Measurements from ENCODE around the gene UST. TPM values are rescaled to one million over a fixed set of nuclear protein-coding genes. Genes with fewer than 3 reads are reported as not detected.

The UST gene
- total RNA-seq, 4 donors from 2014 or later = 2.3 to 8.4 (median 2.8) TPM

- no peaks in the 10 kb centered on the region for H3K27me3 ChIP-seq
- H3K9me3 ChIP-seq = no peaks in the 10 kb centered on the region
- H3K4me1 ChIP-seq = no peaks in the 10 kb centered on the region
- no peak overlapping the region for H3K27ac ChIP-seq
- DNase-seq (no peak), ATAC-seq (no peak)
- no peak for TF ChIP-seq CTCF (IDR thresholded peaks at IDR 0.05 in 4 of 5, conservative IDR thresholded peaks at IDR 0.05 in 1 of 5)
- TF ChIP-seq POLR2A (IDR thresholded peaks at IDR 0.05) = no peak
- intact Hi-C loops (cut with DNase I; ENCODE audit: low total_unique reads) (no loop called here), in situ Hi-C loops (cut with MboI; ENCODE audit: low sequenced_read_pairs in 4 of 4) (no loop called here)
- H3K36me3 ChIP-seq = no peaks in the 10 kb centered on the region
- H3K4me3 ChIP-seq = no peak overlapping the region
These were observed 362.7 kb downstream of the UST start for GRCh38 chr6:149109397-149110070.

- TF ChIP-seq CTCF (IDR thresholded peaks at IDR 0.05 in 4 of 5, conservative IDR thresholded peaks at IDR 0.05 in 1 of 5) (no peak), POLR2A (IDR thresholded peaks at IDR 0.05) (no peak)
- in situ Hi-C loops (cut with MboI; ENCODE audit: low sequenced_read_pairs in 4 of 4) (no loop called here), intact Hi-C loops (cut with DNase I; ENCODE audit: low total_unique reads) (no loop called here)
- DNase-seq (no peak), ATAC-seq (no peak)
- no peak overlapping the region for H3K27ac ChIP-seq
- H3K27me3 ChIP-seq = no peaks in the 10 kb centered on the region
- H3K9me3 ChIP-seq = no peaks in the 10 kb centered on the region
- H3K4me1 ChIP-seq = no peaks in the 10 kb centered on the region
- H3K36me3 ChIP-seq = no peaks in the 10 kb centered on the region
- no peak overlapping the region for H3K4me3 ChIP-seq
These were observed 364.8 kb downstream of the UST start for GRCh38 chr6:149111556-149112115.

- Histone ChIP-seq H3K9me3 (no peaks in the 10 kb centered on the region), H3K4me3 (no peak overlapping the region), H3K36me3 (no peaks in the 10 kb centered on the region), H3K4me1 (no peaks in the 10 kb centered on the region), H3K27ac (no peak overlapping the region), H3K27me3 (no peaks in the 10 kb centered on the region)
- intact Hi-C loops (cut with DNase I; ENCODE audit: low total_unique reads) = no loop called here
- DNase-seq = no peak
- no peak for ATAC-seq
- in situ Hi-C loops (cut with MboI; ENCODE audit: low sequenced_read_pairs in 4 of 4) = no loop called here
- TF ChIP-seq CTCF (IDR thresholded peaks at IDR 0.05 in 4 of 5, conservative IDR thresholded peaks at IDR 0.05 in 1 of 5) (no peak), POLR2A (IDR thresholded peaks at IDR 0.05) (no peak)
These were observed 366.1 kb downstream of the UST start for GRCh38 chr6:149112976-149113375.

- Histone ChIP-seq H3K36me3 (no peaks in the 10 kb centered on the region), H3K4me1 (no peaks in the 10 kb centered on the region), H3K9me3 (no peaks in the 10 kb centered on the region), H3K27ac (no peak overlapping the region), H3K4me3 (no peak overlapping the region), H3K27me3 (no peaks in the 10 kb centered on the region)
- in situ Hi-C loops (cut with MboI; ENCODE audit: low sequenced_read_pairs in 4 of 4) = no loop called here
- TF ChIP-seq POLR2A (IDR thresholded peaks at IDR 0.05) = no peak
- no peak for TF ChIP-seq CTCF (IDR thresholded peaks at IDR 0.05 in 4 of 5, conservative IDR thresholded peaks at IDR 0.05 in 1 of 5)
- DNase-seq (no peak), ATAC-seq (peak in 1 of 2 donors; percentile 60)
- intact Hi-C loops (cut with DNase I; ENCODE audit: low total_unique reads) = no loop called here
These were observed 367.3 kb downstream of the UST start for GRCh38 chr6:149114167-149114566.

Measured in gastrocnemius medialis (tissue), 4 donors.